Stimulated activated naive CD8-positive, alpha-beta T cell treated with anti-CD3 and anti-CD28 coated beads, Interleukin-15, amount 100 ng/mL, for 72 hours (primary cell): Measurements from ENCODE around the gene HACD2.

Source experiments
- ATAC-seq: fragments of 150-1000 bp; cut with Tn5 transposase; 2 replicates; pipeline ENCODE4 v1.10.0; 2021; ENCODE audit warnings: mild to moderate bottlenecking, moderate library complexity
- DNase-seq, 2 donors: peaks; one replicate each; pipeline ENCODE4 v3.0.0; 2021 to 2022
- H3K27ac Mint-ChIP-seq, 2 donors: one replicate each; pipeline ENCODE4 v1.8.0; 2022; ENCODE audit warnings: mild to moderate bottlenecking in 2 of 2, mixed read lengths in 2 of 2, moderate library complexity in 2 of 2
- H3K27me3 Mint-ChIP-seq: one replicate; pipeline ENCODE4 v1.8.0; 2022; ENCODE audit warnings: mixed read lengths
- H3K4me1 Mint-ChIP-seq: one replicate; pipeline ENCODE4 v1.8.0; 2022; ENCODE audit warnings: mild to moderate bottlenecking, mixed read lengths
- H3K4me3 Mint-ChIP-seq, 2 donors: one replicate each; pipeline ENCODE4 v1.8.0; 2022; ENCODE audit warnings: mild to moderate bottlenecking in 2 of 2, mixed read lengths in 2 of 2, moderate library complexity in 1 of 2
- H3K9me3 Mint-ChIP-seq, 2 donors: one replicate each; pipeline ENCODE4 v1.8.0; 2022; ENCODE audit warnings: mixed read lengths in 2 of 2

HACD2 gene

DNA sequence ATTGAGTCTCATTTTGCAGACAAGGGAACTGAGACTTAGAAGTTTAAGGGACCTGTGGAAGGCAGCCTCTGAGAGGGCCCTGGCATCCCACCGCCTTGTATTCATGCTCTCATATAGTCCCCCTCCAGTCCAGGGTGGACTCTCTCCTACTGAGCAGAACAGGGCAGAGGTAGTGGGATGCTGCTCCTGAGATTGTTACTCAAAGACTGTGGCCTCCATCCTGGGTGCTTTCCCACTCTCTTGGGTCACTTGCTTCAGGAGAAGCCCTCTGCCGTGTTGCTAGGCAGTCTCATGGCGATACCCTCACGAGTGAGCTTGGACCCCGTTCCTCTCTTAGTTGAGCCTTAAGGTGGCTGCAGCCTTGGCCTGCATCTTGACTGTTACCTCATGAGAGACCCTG, 113.7 kb downstream of the HACD2 start:
- Mint-ChIP-seq H3K27me3 (peaks cover 29% of the 10 kb centered on the region), H3K4me1 (peaks cover 4% of the 10 kb centered on the region)
- DNase-seq = no peak

DNA sequence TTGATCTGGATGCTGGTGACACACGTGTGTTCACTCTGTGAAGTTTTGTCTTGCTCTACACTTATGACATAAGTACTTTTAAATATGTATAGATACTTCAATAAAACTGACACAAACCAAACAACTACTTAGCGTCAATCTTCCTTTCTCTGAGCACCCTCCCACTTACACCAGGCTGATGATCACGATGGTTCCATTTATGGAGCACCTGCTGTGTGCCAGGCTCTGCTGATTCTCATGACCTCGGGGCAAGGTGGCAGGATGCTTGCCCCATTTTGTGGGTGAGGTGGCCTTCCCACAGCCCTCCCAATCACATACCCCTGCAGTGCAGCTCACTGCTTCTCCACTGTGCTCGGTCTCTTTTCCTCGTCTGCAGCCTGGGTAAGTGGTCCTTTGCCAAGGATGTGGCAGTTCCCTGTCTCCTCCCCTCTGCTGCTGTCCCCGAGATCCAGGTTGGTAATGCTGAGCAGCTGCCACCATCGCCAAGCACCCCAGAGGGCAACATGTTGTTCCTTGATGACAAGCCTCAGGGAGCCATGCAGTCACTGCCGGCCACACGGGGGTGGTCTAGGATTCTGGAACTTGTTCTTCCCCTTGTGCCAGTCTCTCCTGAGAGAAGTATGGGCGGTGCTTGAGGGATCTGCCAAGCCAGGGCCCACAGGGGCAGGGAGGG, 115.4 kb downstream of the HACD2 start:
- no peak for ATAC-seq
- no peaks in the 10 kb centered on the region for H3K9me3 Mint-ChIP-seq
- H3K27me3 Mint-ChIP-seq = peaks cover 24% of the 10 kb centered on the region

More for the DNA sequence above, 113.7 kb downstream of the HACD2 start:
- ATAC-seq = no peak
- H3K4me3 Mint-ChIP-seq = no peak overlapping the region
- H3K27ac Mint-ChIP-seq = no peak overlapping the region
- no peaks in the 10 kb centered on the region for H3K9me3 Mint-ChIP-seq

DNA sequence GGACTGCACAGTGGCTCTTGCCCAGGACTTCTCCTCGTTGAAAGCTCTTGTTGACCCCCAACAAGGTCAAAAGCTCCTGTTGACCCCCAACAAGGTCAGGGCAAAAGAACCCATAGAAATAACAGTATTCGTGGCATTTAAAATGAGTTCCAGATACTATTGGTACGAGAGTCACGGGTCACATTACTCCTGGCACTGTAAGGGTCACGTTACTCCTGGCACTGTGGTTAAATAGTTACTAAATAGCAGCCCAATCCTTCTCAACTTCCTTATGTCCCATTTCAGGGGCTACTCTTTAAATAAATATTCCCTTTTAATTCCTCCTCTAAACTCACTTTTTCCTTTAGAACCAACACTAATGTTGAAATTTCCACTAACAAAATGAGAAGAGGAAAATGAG, 117.8 kb downstream of the HACD2 start:
- DNase-seq (no peak), ATAC-seq (no peak)
- no peak overlapping the region for H3K27ac Mint-ChIP-seq
- no peaks in the 10 kb centered on the region for H3K4me1 Mint-ChIP-seq
- H3K27me3 Mint-ChIP-seq = peaks cover 31% of the 10 kb centered on the region
- no peak overlapping the region for H3K4me3 Mint-ChIP-seq
- no peaks in the 10 kb centered on the region for H3K9me3 Mint-ChIP-seq

More for the DNA sequence above, 115.4 kb downstream of the HACD2 start:
- no peak overlapping the region for H3K4me3 Mint-ChIP-seq
- H3K4me1 Mint-ChIP-seq = no peaks in the 10 kb centered on the region
- no peak overlapping the region for H3K27ac Mint-ChIP-seq
- DNase-seq = no peak

DNA sequence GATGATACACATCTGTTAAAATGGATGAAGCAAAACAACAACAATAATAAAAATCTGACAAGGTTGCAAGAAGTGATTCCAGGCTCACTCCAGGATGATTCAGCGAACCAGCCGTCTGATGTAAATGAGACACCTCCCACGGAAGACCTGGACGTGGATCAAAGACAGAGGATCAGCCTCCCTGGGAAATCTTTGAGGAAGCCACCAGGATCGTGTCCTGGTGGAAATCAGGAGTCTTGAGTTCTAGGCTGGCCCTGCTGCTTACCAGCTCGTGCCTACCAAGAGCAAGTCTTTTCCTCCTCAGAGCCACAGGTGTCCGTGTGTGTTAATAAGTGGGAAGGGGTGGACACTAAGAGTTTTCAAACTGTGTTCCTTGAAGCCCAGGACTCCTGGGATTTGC, 120.6 kb downstream of the HACD2 start:
- no peak for DNase-seq
- Mint-ChIP-seq H3K27ac (no peak overlapping the region), H3K4me3 (no peak overlapping the region), H3K9me3 (no peaks in the 10 kb centered on the region), H3K27me3 (peaks cover 41% of the 10 kb centered on the region), H3K4me1 (no peaks in the 10 kb centered on the region)
- no peak for ATAC-seq

DNA sequence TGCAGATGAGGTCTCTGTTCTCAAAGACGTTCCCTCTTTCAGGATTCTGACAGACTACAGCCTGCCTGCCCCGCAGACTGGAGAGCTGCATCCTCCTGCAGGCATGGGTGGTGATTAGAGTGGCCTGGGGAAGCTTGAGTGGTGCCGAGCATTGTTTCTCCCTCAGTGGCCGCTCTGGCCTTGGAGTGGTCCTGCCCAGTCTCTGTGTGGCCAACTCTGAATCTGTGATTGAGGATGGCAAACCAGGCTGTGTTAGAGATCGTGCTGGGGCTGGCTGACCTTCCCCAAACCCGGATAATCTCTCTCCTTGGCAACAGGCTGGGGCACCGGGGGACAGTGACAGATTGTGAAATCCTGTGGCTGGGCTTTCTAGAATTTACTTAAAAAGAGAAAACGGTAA, 125.0 kb downstream of the HACD2 start:
- H3K27me3 Mint-ChIP-seq = peaks cover 36% of the 10 kb centered on the region
- H3K4me3 Mint-ChIP-seq = no peak overlapping the region
- DNase-seq (no peak), ATAC-seq (no peak)
- H3K27ac Mint-ChIP-seq = no peak overlapping the region
- H3K4me1 Mint-ChIP-seq = no peaks in the 10 kb centered on the region
- no peaks in the 10 kb centered on the region for H3K9me3 Mint-ChIP-seq

DNA sequence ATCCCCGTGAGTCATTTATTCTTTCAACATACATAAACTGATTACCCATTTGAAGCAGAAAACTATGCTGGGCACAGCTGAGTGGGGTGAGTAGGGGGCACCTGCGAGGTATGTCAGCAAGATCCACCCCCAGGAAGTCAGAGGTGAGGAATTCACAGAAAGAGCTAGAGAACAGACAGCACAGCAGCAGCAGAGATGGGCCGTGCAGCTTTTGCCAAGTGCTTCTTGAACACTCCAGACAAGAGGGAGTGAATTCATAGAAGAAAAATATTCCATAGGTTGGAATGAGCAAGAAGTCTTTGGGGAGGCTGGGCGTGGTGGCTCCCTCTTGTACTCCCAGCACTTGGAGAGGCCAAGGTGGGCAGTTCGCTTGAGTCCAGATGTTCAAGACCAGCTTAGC, 126.6 kb downstream of the HACD2 start:
- DNase-seq (no peak), ATAC-seq (no peak)
- no peak overlapping the region for H3K27ac Mint-ChIP-seq
- H3K4me1 Mint-ChIP-seq = no peaks in the 10 kb centered on the region
- H3K4me3 Mint-ChIP-seq = no peak overlapping the region
- peaks cover 44% of the 10 kb centered on the region for H3K27me3 Mint-ChIP-seq
- H3K9me3 Mint-ChIP-seq = no peaks in the 10 kb centered on the region

DNA sequence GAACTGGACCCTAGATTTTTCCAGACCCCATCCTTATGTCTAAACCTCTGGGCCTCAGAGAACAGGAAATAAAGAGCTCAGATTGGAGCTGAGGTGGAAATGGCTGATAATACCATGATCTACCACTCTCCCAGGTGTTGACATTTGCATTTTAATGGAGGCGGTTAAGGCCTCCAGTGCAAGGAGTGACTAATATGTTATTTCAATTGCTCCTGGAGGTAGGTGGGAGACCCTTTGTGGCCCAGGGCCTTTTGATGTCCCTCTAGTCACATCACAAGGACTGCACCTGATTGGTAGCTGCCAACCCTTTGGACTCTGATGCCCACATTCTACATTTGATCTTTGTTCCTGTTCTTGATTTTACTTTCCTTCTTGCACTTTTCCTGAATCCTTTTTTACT, 127.0 kb downstream of the HACD2 start:
- H3K4me3 Mint-ChIP-seq = no peak overlapping the region
- no peak for ATAC-seq
- H3K27ac Mint-ChIP-seq = no peak overlapping the region
- H3K4me1 Mint-ChIP-seq = no peaks in the 10 kb centered on the region
- H3K27me3 Mint-ChIP-seq = peaks cover 44% of the 10 kb centered on the region
- no peaks in the 10 kb centered on the region for H3K9me3 Mint-ChIP-seq
- DNase-seq = no peak

DNA sequence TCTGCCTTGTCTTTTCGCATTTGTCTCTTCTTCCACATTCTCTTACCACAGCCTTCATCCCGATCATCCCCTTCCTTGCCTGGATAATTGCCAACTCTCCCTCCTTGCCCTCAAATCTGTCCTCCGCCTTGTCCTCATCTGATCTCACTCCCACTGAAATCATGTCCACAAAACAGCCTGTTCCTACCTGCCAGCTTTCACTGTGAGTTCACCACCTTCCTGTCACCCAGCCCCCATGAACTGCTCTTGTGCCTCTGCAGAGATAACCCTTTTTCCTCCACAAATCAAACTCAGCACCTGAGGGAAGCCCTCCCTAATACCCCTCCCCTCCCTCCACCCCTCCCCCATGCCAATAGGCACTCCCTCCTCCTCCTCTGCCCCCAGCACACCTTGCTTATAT, 131.2 kb downstream of the HACD2 start:
- H3K27me3 Mint-ChIP-seq = peaks cover 54% of the 10 kb centered on the region
- DNase-seq = no peak
- ATAC-seq = no peak
- no peak overlapping the region for H3K4me3 Mint-ChIP-seq
- H3K9me3 Mint-ChIP-seq = no peaks in the 10 kb centered on the region
- no peak overlapping the region for H3K27ac Mint-ChIP-seq
- H3K4me1 Mint-ChIP-seq = peaks cover 5% of the 10 kb centered on the region

DNA sequence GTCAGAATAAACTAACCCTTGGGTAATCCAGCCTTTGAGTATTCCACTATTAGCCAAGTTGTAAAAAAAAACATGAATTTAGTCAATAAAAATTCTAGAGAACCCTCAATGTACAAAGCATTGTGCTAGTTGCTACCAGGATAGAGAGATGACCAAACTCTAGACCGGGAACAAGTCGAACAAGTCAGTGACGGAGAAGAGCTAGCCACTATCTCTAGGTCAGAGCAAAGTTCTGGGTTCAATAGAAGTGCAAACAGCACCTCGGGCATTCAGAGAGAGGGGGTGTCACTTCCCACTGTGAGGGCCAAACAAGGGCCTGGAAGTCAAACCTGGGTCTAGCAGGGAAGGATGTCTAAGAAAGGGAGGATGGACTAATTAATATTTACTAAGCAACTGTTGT, 133.7 kb downstream of the HACD2 start:
- Mint-ChIP-seq H3K9me3 (no peaks in the 10 kb centered on the region), H3K27ac (no peak overlapping the region), H3K27me3 (peaks cover 51% of the 10 kb centered on the region), H3K4me1 (peaks cover 10% of the 10 kb centered on the region), H3K4me3 (no peak overlapping the region)
- ATAC-seq (no peak), DNase-seq (no peak)

DNA sequence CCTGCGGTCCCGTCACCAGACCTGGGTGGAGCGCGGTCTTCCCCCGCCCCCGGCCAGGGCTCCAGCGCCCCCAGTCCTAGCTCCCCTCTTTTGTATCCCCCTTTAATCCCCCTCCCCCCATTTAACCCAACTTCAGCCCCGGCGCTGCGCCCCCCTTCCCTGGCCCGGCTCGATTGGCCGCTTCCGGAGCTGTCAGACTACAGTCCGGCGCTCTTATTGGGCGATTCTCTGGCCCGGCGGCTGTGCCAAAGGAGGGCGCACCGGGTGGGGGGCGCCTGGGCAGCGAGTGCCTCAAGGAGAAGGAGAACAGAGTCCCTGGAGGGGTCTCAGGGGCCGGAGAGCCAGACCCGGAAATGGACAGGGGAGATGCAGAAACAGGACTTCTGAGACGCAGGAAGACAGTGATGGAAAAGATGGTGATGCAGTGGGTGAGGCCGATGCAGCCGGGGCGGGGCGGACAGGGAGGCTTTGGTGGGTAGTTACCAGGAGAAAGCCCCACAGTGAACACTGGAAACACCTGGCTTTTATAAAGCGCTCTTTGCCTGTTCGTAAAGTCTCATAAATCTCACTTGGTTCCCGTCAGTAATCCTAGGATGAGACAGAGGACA, 134.8 kb downstream of the HACD2 start:
- Mint-ChIP-seq H3K4me1 (peaks cover 10% of the 10 kb centered on the region), H3K4me3 (peak overlapping the region; percentile 50 to 61), H3K9me3 (no peaks in the 10 kb centered on the region), H3K27me3 (peaks cover 62% of the 10 kb centered on the region), H3K27ac (no peak overlapping the region)
- ATAC-seq (no peak), DNase-seq (no peak)

DNA sequence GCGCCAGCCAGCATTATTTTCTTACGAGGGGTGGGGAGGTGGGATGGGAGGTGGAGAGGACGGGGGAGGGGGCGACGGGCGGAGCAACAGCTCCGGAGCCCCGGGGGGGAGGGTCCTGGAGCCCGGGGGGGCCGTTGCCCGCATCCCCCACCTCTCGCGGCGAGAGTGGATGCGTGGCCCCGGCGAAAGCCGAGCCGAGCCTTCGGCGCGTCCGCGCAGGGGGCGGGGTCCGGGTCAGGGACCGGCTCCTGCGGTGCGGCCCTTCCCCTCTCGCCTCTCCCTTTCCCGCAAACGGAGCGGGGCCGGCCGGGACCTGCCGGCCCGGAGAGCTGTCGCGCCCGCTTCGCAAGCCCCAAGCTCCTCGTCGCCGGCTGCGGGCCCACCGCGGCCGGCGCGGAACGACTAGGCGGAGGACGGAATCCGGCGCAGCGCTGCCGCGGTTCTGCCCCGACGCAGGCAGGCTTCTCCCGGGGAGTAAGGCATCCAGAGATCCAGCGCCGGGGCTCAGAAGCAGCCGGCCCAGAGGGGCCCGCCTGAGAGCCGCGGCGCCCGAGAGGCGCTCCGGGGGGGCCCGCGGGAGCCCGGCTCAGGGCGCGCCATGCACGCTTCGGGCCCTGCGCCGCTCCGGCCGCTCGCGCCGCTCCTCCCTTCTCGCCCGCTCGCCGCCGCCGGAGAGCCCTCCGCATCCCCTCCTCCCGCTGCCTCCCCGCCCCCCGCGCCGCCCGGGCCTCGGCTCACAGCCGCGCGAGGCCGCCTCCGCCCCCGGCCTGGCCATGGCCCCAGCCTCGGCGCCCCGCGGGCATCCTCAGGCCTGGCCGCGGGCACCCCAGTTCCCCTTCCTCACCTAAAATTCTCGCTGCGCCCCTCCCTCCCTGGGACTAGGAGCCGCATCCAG, 135.5 kb downstream of the HACD2 start:
- H3K4me3 Mint-ChIP-seq = peak overlapping the region; percentile 50 to 62
- DNase-seq (no peak), ATAC-seq (peak; percentile 29)
- no peak overlapping the region for H3K27ac Mint-ChIP-seq
- peaks cover 10% of the 10 kb centered on the region for H3K4me1 Mint-ChIP-seq
- H3K9me3 Mint-ChIP-seq = no peaks in the 10 kb centered on the region
- H3K27me3 Mint-ChIP-seq = peaks cover 64% of the 10 kb centered on the region

DNA sequence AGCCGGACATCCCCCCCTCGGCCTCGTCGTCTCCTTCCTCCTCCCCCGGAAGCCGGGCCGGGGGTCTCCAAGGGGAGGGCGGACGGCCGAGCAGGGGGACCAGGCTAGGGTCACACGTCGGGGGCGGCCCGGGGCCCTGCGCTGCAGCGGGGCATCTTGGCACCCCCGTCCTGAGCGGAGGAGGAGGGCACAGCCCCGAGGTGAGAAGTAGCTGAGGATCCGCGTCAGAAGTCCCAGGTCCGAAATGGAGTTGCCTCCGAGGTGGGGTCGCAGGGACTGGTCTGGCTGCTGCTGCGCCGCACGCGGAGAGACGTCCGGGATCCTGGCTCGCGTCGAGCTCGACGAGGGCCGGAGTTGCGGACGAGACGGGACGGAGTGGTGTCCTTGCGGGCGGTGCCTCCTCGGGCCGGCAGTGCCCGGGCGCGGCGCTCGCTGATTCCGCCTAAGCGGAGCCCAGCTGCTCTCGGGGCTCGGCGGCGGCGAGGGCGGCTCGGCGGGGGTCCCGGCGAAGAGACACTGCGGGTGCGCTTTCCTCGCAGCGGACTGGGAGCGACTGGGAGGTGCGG, 136.2 kb downstream of the HACD2 start, which contains the start of gene ADCY5:
TSS of gene ADCY5 (minus strand) at position 555 of the 566 bp plus-strand sequence. CDS start at position 10, 545 bp downstream.
- peak; percentile 23 to 26 for DNase-seq
- Mint-ChIP-seq H3K4me1 (peaks cover 10% of the 10 kb centered on the region), H3K27me3 (peaks cover 64% of the 10 kb centered on the region), H3K4me3 (peak within 1 kb of the TSS; percentile 50 to 62), H3K9me3 (no peaks in the 10 kb centered on the region), H3K27ac (no peak within 1 kb of the TSS)
- ATAC-seq = peak; percentile 45

DNA sequence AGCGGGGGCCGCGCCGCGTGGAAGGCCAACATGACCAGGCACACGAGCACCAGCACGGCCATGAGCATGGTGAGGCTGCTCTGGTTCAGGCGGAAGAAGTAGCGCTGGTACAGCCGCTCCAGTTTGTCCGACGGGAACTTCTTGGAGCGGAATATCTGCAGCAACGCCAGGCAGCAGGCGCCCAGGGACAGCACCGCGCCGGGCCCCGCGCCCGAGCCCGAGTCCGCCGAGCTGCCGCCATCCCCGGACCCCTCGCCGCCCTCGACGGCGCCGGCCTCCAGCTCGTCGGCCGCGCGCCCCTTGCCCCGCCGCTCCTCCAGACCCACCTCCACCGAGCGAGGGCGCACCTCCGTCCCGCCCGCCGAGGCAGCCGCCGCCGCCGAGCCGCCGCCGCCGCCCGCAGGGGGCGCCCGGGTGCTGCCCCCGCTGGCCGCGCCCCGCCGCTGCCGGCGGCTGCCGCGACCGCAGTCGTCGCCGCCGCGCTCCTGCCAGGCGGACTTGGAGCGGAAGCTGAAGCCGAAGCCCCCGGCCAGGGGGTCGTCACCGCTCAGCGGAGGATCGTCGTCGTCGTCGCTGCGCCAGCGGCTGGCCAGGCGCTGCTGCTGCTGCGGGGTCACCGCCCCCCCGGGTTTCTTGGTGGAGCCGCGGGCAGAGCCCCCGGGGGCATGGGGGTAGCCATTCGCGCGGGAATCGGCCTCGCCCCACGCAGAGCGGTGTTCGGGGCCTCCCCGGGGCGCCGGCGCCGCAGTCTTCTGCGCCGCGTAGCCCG, 136.9 kb downstream of the HACD2 start:
- H3K4me3 Mint-ChIP-seq = peak overlapping the region; percentile 35 to 38
- H3K27ac Mint-ChIP-seq = no peak overlapping the region
- H3K9me3 Mint-ChIP-seq = no peaks in the 10 kb centered on the region
- peak; percentile 39 to 65 for DNase-seq
- H3K27me3 Mint-ChIP-seq = peaks cover 67% of the 10 kb centered on the region
- H3K4me1 Mint-ChIP-seq = peaks cover 10% of the 10 kb centered on the region
- ATAC-seq = peak; percentile 54

DNA sequence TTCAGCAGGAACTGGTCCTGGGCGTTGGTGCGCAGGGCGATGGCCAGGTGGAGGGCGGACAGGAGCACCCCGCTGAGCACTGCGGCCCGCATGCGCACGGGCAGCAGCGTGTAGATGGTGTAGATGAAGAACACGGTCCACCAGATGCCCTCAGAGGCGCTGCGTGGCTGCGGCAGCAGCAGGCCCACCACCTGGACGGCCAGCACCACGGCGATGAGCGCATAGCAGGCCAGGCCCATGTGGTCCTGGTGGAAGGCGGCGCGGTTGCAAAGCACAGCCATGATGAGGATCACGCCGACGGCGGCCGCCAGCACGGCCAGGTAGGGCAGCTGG, 137.5 kb downstream of the HACD2 start:
- H3K9me3 Mint-ChIP-seq = no peaks in the 10 kb centered on the region
- ATAC-seq (peak; percentile 9), DNase-seq (no peak)
- H3K27me3 Mint-ChIP-seq = peaks cover 72% of the 10 kb centered on the region
- H3K4me3 Mint-ChIP-seq = peak overlapping the region; percentile 27 to 38
- H3K4me1 Mint-ChIP-seq = peaks cover 10% of the 10 kb centered on the region
- no peak overlapping the region for H3K27ac Mint-ChIP-seq

DNA sequence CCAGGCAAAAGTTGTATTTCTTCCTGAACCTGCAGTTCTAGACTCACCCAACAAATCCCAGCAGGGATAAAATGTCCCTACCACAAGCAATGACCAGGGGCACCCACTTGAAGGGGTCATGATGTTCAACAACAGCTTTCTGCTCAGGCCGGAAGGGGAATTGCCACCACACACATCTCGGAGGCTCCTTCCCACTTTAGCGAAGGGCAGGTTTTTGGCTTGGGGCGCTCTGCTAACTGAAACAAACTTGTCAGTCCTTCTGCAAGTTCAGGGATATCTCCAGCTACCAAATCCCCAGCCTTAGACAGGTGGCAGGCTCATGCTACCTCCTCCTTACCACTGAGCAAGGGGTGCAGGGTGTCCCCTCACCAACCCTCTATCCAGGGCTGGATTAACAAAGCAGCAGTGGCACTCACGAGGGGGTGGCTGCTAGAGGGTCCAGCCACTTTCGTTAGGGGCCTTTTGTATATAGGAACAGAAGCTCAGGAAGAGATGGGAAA, 138.2 kb downstream of the HACD2 start:
- H3K27me3 Mint-ChIP-seq = peaks cover 77% of the 10 kb centered on the region
- no peaks in the 10 kb centered on the region for H3K9me3 Mint-ChIP-seq
- ATAC-seq (no peak), DNase-seq (no peak)
- peak overlapping the region in 1 of 2 donors; percentile 13 for H3K4me3 Mint-ChIP-seq
- no peak overlapping the region for H3K27ac Mint-ChIP-seq
- H3K4me1 Mint-ChIP-seq = peaks cover 10% of the 10 kb centered on the region
